Mucosa of gallbladder (tissue), 1 donor: ENCODE data around the gene DIRAS1. TPM values are rescaled to one million over a fixed set of nuclear protein-coding genes. Genes with fewer than 3 reads are reported as not detected.

Experiments
- DNase-seq: peaks from one replicate; pipeline ENCODE4 v3.0.0-alpha.2; 2020; ENCODE audit warnings: low spot score
- total RNA-seq: library from RNA; stranded (reverse); gene quantifications from one replicate; pipeline ENCODE4 v1.2.1, GENCODE V29; 2021
- donor health status: DM: no; HTN: no; CAD: no.

DIRAS1 gene
- total RNA-seq, 1 donor from 2014 or later = 0.75 TPM

DNA sequence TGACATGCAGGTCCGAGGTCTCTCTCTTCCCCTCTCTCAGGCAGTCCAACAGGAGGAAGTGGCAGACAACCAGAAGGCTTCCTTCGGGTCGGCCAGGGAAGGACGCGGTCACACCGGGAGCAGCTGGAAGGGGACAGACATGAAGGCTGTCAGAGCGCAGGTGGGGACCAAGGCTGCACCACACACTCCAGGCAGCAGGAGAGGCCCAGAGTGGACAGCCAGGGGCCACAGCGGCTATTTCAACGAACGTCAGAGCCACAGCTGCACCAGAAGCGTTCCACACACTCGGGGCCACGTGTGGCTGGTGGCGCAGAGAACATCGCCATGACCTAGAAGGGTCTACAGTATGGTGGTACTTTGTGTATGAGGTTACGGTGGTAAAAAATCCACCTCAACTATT is 34.6 kb upstream of the DIRAS1 start:
- no peak for DNase-seq

DNA sequence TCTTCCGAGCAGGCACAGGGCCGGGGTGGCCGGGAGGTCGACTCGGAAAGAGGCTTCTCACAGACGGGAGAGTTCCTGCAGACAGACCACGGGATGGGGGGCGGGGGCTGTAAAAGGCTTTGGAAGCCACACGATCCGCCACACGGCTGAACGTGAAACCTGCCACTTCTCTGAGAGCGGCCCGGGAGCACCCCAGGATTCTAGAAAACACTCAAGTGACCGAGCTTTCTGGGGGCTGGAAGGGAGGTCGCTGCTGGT is 34.2 kb upstream of the DIRAS1 start:
- DNase-seq = no peak

- no peak for DNase-seq
Observed at GRCh38 chr19:2754659-2755447, 33.7 kb upstream of the DIRAS1 start.

- DNase-seq = no peak
Observed at GRCh38 chr19:2751438-2751830, 30.3 kb upstream of the DIRAS1 start.

DNA sequence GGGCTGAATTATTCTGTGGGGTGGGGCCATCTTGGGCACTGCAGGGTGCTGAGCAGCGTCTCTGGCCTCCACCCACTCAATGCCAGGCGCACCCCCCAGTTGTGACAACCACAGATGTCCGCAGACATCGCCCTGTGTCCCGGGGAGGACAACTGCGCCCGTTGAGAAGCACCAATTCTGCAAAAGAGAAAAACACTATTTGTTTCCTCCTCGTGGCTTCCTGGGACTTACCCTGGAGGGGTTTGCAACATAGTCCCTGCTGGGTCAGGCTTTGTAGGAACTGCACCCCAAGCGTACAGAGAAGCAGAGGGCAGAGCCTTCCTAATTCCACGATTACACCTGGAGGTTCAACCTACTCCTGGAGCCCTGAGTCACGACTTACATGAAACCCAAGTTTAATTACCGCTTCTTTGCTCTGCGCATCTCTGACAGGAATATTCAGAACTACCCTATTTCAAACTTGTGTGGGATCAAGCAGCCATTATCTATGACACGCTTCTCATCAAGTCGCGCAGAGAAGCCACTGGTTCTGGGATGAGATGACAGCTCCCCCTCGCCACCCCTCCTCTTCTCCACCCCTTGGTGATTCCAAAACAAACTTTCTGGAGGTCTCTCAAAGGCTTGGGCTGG is 29.8 kb upstream of the DIRAS1 start:
- DNase-seq = no peak

DNA sequence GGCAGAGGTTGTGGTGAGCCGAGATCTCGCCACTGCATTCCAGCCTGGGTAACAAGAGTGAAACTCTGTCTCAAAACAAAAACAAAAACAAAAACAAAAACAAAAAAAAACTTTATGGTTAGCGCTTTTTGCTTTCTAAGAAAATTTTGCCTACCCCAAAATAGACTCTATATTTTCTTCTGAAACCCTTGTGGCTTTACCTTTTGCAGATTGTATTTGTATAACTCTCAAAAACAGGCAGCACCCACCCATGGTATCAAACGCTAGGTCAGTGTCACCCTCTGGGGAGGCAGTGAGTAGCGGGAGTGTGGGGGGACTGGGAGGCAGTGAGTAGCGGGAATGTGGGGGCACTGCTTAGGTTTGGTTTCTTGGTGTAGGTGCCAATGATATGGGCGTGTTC is 26.2 kb upstream of the DIRAS1 start:
- no peak for DNase-seq

DNA sequence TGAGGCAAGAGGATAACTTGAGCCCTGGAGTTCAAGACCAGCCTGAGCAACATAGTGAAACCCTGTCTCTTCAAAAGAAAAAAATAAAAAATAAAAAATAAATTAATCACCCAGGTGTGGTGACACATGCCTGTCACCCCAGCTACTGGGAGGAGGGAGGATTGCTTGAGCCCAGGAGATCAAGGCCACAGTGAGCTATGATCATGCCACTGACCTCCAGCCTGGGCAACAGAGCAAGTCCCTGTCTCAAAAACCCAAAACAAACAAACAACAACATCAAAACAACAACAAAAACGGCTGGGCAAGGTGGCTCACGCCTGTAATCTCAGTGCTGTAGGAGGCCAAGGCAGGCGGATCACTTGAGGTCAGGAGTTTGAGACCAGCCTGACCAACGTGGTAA is 22.9 kb upstream of the DIRAS1 start:
- no peak for DNase-seq

- DNase-seq = no peak
Observed at GRCh38 chr19:2743099-2743498, 21.9 kb upstream of the DIRAS1 start.

DNA sequence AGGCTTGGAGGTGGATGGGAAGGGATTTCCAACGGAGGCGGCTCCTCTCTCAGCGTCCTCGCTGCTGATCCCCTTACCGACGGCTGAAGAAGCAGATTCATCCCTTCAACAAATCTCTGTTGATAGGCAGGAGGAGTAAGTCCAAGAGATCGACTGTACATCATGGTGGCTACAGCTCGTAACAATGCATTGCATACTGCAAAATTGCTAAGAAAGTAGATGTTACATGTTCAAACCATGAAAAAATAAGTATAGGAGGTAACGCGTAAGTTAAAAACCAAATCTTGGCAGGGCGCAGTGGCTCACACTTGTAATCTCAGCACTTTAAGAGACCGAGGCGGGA is 19.1 kb upstream of the DIRAS1 start:
- DNase-seq = no peak

GRCh38 chr19:2739602-2740313 is 18.6 kb upstream of the DIRAS1 start, which contains the start of gene SLC39A3:
SLC39A3 (minus strand) TSS chr19:2740017; CDS start chr19:2737257, 2,760 bp downstream.
- DNase-seq = peak; percentile 99

- DNase-seq = no peak
Observed at GRCh38 chr19:2736550-2737190, 15.5 kb upstream of the DIRAS1 start.

DNA sequence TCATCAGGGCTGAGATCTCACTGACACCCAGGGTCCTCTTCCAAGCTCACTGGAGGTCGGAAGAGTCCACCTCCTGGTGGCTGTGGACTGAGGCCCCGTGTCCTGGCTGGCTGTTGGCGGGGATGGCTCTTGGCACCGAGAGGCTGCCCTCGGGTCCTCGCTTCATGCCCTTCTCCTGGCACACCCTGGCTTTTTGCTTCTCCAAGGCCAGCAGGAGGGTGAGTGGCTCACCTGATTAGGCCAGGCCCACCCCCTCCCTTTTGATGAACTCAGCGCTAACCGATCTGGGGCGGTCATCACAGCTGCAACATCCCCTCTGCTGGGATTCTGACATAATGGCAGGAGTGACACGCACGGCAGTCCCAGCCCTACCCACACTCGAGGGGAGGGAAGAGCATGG is 14.2 kb upstream of the DIRAS1 start:
- DNase-seq = no peak

- no peak for DNase-seq
Observed at GRCh38 chr19:2734589-2735288, 13.6 kb upstream of the DIRAS1 start.

- no peak for DNase-seq
Observed at GRCh38 chr19:2733930-2734588, 12.9 kb upstream of the DIRAS1 start.

GRCh38 chr19:2732883-2733282 is 11.7 kb upstream of the DIRAS1 start:
- DNase-seq = no peak

GRCh38 chr19:2732157-2732725 is 11.1 kb upstream of the DIRAS1 start:
- DNase-seq = no peak

DNA sequence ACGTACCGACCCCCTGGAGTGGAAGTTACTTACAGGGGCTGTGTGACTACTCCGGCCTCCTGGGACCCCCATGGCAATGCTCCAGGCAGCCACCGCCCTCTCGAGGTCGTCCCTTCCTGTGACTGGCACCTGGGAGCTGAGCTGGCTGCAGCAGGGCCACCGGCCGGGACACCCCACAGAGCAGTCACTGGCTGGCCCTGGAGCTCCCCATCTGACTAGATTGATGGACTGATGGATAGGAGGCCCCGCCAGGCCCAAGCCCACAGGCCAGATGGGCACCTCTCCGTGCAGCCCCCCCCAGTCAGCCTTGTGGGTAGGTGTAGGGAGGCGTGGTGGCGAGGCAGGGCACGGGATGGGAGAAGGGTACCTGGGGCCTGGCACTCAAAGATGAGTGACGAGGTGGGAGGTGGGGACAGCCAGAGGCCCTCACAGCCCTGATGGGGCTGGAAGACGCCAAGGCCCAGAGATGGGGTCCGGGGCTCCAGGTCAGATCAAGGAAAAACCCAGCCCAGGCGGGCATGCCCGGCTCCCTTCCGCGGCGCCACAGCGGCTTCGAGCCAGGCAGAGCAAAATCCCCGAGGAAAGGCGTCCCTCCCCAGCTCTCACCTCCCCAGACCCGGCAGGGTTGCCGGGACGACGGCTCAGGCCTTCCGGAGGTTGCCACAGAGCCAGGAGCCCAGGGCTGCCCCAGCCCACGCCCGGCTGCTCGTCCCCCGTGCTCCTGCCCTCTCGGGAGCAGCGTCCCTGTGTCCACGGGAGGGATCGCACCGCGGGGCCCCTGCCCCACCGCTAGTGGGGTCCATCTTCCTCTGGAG is 10.2 kb upstream of the DIRAS1 start:
- no peak for DNase-seq

DNA sequence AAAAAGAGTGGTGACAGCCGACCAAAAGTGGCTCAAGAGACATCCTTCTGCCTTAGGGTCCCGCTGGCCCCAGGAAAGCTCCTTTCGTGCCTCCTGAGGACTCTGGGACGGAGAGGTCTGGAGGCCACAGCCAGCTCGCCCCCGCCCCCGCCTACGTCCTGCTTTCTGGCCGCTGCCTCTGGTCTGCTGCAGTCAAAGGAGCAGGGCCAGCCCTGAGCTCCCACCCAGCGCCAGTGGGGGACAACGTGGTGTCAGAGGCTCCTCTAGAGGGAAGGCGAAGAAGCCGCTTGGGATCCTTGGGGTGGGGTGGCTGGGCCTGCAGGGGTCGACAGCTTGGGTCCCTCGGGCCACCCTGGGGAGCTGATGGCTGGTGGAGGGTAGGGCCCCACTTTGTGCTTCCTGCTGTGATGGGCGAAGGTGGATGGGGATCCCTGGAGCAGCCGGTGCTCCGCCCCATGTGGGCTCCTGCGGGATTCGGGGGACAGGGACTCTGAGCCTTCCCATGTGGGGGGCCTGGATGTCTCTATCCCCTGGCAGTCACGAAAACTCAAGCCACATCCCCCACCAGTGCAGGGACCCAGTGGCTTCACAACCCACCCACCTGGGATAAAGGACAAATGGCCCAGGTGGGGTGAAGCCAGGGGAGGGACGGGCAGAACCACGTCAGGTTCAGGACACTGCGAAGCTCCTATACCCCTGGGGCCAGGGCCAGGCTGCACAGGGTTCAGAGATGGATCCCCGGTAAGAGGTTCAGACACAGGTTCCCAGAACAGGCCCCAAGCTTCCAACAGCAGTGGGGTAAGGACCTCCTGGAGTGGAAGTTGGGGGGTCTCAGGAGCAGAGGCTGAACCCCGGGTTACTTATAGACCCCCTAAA is 9.0 kb upstream of the DIRAS1 start:
- no peak for DNase-seq

- no peak for DNase-seq
Observed at GRCh38 chr19:2728783-2729387, 7.7 kb upstream of the DIRAS1 start.
